Effector CD8-positive, alpha-beta T cell (primary cell): ENCODE measurements around the gene CLN6.
A peak's percentile ranks its signal among the peaks of the same experiment; 100 is the strongest.
"Not testable (repeated sequence)": the region's sequence is repeated elsewhere in the genome, so short reads cannot be mapped to it uniquely, and the experiment has no call there.

ENCODE experiments used
- DNase-seq: peaks from one replicate; lab custom pipeline; 2025; lab: John Stamatoyannopoulos, UW

The CLN6 gene

GRCh38 chr15:68256675-68257450 is 27.3 kb upstream of the CLN6 start:
- DNase-seq: peak; percentile 38

- peak; percentile 16 for DNase-seq
Observed at GRCh38 chr15:68252925-68253534, 23.5 kb upstream of the CLN6 start.

GRCh38 chr15:68249058-68249713 is 19.7 kb upstream of the CLN6 start:
- DNase-seq: no peak

- no peak for DNase-seq
Observed at GRCh38 chr15:68244235-68244634, 14.7 kb upstream of the CLN6 start.

GRCh38 chr15:68241088-68241935 is 11.8 kb upstream of the CLN6 start:
- no peak for DNase-seq

GRCh38 chr15:68239025-68239424 is 9.5 kb upstream of the CLN6 start:
- DNase-seq: no peak

GRCh38 chr15:68235022-68235421 is 5.5 kb upstream of the CLN6 start:
- no peak for DNase-seq

- DNase-seq: not testable (repeated sequence)
Observed at GRCh38 chr15:68234520-68234919, 5.0 kb upstream of the CLN6 start.

GRCh38 chr15:68234060-68234459 is 4.5 kb upstream of the CLN6 start:
- DNase-seq: no peak

GRCh38 chr15:68232937-68233336 is 3.4 kb upstream of the CLN6 start:
- DNase-seq: no peak

- no peak for DNase-seq
Observed at GRCh38 chr15:68232449-68232848, 2.9 kb upstream of the CLN6 start.

- DNase-seq: no peak
Observed at GRCh38 chr15:68231102-68231818, 1.7 kb upstream of the CLN6 start.

GRCh38 chr15:68230157-68231100 is 901 bp upstream of the CLN6 start:
- no peak for DNase-seq

GRCh38 chr15:68228971-68229385 is 550 bp downstream of the CLN6 start:
- no peak for DNase-seq

- no peak for DNase-seq
Observed at GRCh38 chr15:68228143-68228970, 1.2 kb downstream of the CLN6 start.

- DNase-seq: no peak
Observed at GRCh38 chr15:68227643-68228142, 1.8 kb downstream of the CLN6 start.

- DNase-seq: not testable (repeated sequence)
Observed at GRCh38 chr15:68225442-68225841, 4.1 kb downstream of the CLN6 start.

- DNase-seq: no peak
Observed at GRCh38 chr15:68224546-68225250, 4.8 kb downstream of the CLN6 start.

- no peak for DNase-seq
Observed at GRCh38 chr15:68224108-68224507, 5.4 kb downstream of the CLN6 start.
